Measurements from ENCODE around the gene MIAT.

- TF ChIP-seq GATA3 (IDR thresholded peaks at IDR 0.05; ENCODE audit: low read depth, low read length), result no peak
- no peak for TF ChIP-seq GATA2 (IDR thresholded peaks at IDR 0.05; ENCODE audit: low read depth, low read length)
Measured at GRCh38 chr22:26689513-26690301, 32.3 kb downstream of the MIAT start.

Measured in SH-SY5Y (cell line).